HFFc6 (cell line): ENCODE measurements around the gene GSTM3. TPM values are rescaled to one million over a fixed set of nuclear protein-coding genes. Genes with fewer than 3 reads are reported as not detected.

Experiments
- DNase-seq: peaks from one replicate; pipeline ENCODE4 v3.0.0-alpha.2; 2018
- H3K27ac Mint-ChIP-seq: 2 replicates; pipeline ENCODE4 v1.8.0; 2020; ENCODE audit warnings: mild to moderate bottlenecking, mixed read lengths
- H3K27me3 Mint-ChIP-seq: 2 replicates; pipeline ENCODE4 v1.8.0; 2021; ENCODE audit warnings: mild to moderate bottlenecking, moderate library complexity, mixed read lengths; ENCODE audit not compliant: insufficient read depth
- H3K36me3 Mint-ChIP-seq: 2 replicates; pipeline ENCODE4 v1.8.0; 2021; ENCODE audit warnings: low read depth, mixed read lengths
- H3K4me1 Mint-ChIP-seq: 2 replicates; pipeline ENCODE4 v1.8.0; 2020; ENCODE audit warnings: low read depth, mixed read lengths
- H3K4me3 Mint-ChIP-seq: 2 replicates; pipeline ENCODE4 v1.8.0; 2020; ENCODE audit warnings: mild to moderate bottlenecking, moderate library complexity, mixed read lengths
- H3K9me3 Mint-ChIP-seq: 2 replicates; pipeline ENCODE4 v1.8.0; 2020; ENCODE audit warnings: mild to moderate bottlenecking, mixed read lengths
- total RNA-seq, 6 experiments: library from RNA; stranded (reverse); fragmentation: NEBNext Ultra II Directional; extraction: Animal tissue kit (Norgen Biotek cat#: 25700); gene quantifications; 2 replicates in 1 of 6; 3 replicates in 5 of 6; pipeline ENCODE4 v1.2.3, GENCODE V29; 2021
- TF ChIP-seq, protein P1 (sequence below): fragments of 200-600 bp; sonication (generic); IDR thresholded peaks from 2 replicates; pipeline ENCODE4 v1.5.0; 2021; ENCODE audit warnings: antibody characterized with exemption, mild to moderate bottlenecking

Gene GSTM3
- total RNA-seq, 6 experiments from 2014 or later = 36.9 to 51.3 (median 43.6) TPM

- H3K4me3 Mint-ChIP-seq = no peak overlapping the region
- peaks cover 6% of the 10 kb centered on the region for H3K9me3 Mint-ChIP-seq
- no peak for DNase-seq
- H3K27ac Mint-ChIP-seq = no peak overlapping the region
- H3K36me3 Mint-ChIP-seq = peaks cover 4% of the 10 kb centered on the region; the same call in 1 of the 2 replicates
- peaks cover 65% of the 10 kb centered on the region for H3K4me1 Mint-ChIP-seq
- TF ChIP-seq, protein P1, sequence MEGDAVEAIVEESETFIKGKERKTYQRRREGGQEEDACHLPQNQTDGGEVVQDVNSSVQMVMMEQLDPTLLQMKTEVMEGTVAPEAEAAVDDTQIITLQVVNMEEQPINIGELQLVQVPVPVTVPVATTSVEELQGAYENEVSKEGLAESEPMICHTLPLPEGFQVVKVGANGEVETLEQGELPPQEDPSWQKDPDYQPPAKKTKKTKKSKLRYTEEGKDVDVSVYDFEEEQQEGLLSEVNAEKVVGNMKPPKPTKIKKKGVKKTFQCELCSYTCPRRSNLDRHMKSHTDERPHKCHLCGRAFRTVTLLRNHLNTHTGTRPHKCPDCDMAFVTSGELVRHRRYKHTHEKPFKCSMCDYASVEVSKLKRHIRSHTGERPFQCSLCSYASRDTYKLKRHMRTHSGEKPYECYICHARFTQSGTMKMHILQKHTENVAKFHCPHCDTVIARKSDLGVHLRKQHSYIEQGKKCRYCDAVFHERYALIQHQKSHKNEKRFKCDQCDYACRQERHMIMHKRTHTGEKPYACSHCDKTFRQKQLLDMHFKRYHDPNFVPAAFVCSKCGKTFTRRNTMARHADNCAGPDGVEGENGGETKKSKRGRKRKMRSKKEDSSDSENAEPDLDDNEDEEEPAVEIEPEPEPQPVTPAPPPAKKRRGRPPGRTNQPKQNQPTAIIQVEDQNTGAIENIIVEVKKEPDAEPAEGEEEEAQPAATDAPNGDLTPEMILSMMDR = no peak
- H3K27me3 Mint-ChIP-seq = no peaks in the 10 kb centered on the region; the same call in 1 of the 2 replicates
Observed at GRCh38 chr1:109787845-109788601, 47.2 kb upstream of the GSTM3 start.

DNA sequence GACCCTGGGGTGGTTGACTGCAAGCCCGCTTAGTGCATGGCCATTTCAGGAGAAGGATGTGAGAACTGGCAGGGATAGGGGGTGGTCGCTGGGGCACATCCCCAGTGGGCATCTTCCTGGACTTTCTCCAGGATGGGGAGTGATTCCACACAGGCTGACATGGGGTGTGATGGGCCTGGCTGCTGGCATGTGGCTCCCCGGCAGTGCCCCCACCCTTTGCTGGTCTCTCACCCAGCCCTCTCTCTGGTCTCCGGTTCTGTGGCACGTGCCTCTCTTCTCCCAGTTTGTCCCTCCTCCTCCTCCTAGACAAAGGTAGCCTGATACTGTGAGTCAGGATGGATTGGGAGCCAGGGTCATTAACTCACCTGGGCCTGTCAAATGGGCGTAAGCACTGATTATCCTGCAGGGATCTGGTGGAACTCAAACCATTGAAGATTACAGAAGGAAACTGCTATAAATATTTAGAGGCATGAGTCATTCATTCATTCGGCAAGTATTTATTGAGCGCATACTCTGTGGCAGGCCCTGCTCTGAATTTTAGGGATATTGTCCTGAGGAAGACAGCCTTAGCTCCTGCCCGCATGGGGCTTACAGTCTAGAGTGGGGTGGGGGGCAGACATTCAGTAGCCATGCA is 46.5 kb upstream of the GSTM3 start:
- TF ChIP-seq, protein P1 = no peak
- Mint-ChIP-seq H3K27me3 (no peaks in the 10 kb centered on the region; the same call in 1 of the 2 replicates), H3K4me3 (no peak overlapping the region; the same call in 1 of the 2 replicates), H3K9me3 (peaks cover 6% of the 10 kb centered on the region), H3K36me3 (peaks cover 4% of the 10 kb centered on the region; the same call in 1 of the 2 replicates), H3K4me1 (peaks cover 65% of the 10 kb centered on the region), H3K27ac (no peak overlapping the region)
- peak; percentile 20 for DNase-seq

GRCh38 chr1:109786531-109787021 is 45.7 kb upstream of the GSTM3 start:
- no peak for DNase-seq
- peaks cover 65% of the 10 kb centered on the region for H3K4me1 Mint-ChIP-seq
- no peaks in the 10 kb centered on the region; the same call in 1 of the 2 replicates for H3K27me3 Mint-ChIP-seq
- TF ChIP-seq, protein P1 = no peak
- H3K4me3 Mint-ChIP-seq = no peak overlapping the region
- no peak overlapping the region for H3K27ac Mint-ChIP-seq
- H3K9me3 Mint-ChIP-seq = peaks cover 6% of the 10 kb centered on the region
- H3K36me3 Mint-ChIP-seq = peaks cover 4% of the 10 kb centered on the region; the same call in 1 of the 2 replicates

DNA sequence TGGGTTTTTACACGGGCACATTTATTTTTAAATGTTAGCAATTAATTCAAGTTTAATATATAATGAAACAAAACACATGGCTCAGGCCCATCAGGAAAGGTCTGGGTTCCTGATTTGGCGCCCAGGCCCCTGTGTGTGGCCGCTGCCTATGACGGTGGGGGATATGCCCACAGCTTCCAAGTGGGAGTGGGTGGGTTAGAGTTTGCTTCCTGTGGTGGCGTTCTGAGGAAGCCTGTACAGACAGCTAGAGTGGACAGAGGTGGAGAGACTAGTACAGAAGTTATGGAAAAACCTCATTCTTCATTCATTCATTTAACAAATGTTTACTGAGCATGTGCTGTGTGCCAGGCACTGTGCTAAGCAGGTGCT is 45.3 kb upstream of the GSTM3 start:
- no peaks in the 10 kb centered on the region; the same call in 1 of the 2 replicates for H3K27me3 Mint-ChIP-seq
- peaks cover 4% of the 10 kb centered on the region; the same call in 1 of the 2 replicates for H3K36me3 Mint-ChIP-seq
- H3K9me3 Mint-ChIP-seq = peaks cover 6% of the 10 kb centered on the region
- no peak overlapping the region for H3K27ac Mint-ChIP-seq
- TF ChIP-seq, protein P1 = no peak
- H3K4me3 Mint-ChIP-seq = no peak overlapping the region
- H3K4me1 Mint-ChIP-seq = peaks cover 65% of the 10 kb centered on the region
- DNase-seq = no peak

DNA sequence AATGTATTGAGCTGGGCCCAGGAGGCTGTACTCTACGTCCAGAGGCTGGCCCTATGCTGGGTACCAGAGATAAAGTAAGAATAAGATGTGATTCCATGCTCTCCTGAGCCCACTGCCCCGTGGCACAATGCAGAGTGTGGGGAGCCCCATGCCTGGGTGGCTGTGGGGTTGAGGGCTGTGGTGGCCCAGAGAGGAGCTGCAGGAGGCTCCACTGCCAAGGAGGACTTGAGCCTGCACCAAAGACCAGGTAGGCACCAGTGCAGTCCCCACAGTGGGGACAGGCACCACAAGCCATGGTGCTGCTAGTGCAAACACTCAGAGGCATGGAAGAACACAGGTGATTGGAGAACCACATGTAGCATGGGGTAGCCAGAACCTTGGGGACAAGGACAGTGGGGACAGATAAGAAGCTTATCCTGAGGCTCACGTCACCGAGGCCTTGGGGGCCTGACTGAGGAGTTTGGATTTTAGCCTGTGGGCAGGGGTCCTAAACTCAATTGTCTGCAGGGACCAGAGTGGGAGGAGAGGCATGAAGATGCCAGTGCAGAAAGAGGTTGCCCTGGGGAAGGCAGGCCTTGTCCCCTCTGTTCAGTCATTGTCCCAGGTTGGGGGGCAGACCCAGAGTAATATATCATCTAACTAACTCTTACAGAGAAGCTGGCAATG is 44.7 kb upstream of the GSTM3 start:
- peaks cover 7% of the 10 kb centered on the region for H3K36me3 Mint-ChIP-seq
- TF ChIP-seq, protein P1 = no peak
- peaks cover 9% of the 10 kb centered on the region for H3K9me3 Mint-ChIP-seq
- H3K27ac Mint-ChIP-seq = no peak overlapping the region
- H3K4me1 Mint-ChIP-seq = peaks cover 69% of the 10 kb centered on the region
- no peak overlapping the region for H3K4me3 Mint-ChIP-seq
- no peaks in the 10 kb centered on the region; the same call in 1 of the 2 replicates for H3K27me3 Mint-ChIP-seq
- no peak for DNase-seq
